HG03280 (cell line): ENCODE results near the gene STK32A.
"Not testable (repeated sequence)": the region's sequence is repeated elsewhere in the genome, so short reads cannot be mapped to it uniquely, and the experiment has no call there.

Source experiments
- ATAC-seq: cut with Tn5 transposase; IDR thresholded peaks from one replicate; pipeline ENCODE4 v1.9.1; 2021; ENCODE audit warnings: mild to moderate bottlenecking, moderate library complexity; ENCODE audit not compliant: unreplicated experiment

The STK32A gene

GRCh38 chr5:147234825-147235635 lies at the start of gene STK32A:
Gene STK32A (plus strand): TSS chr5:147235026. CDS start chr5:147239635, 4,609 bp downstream.
- ATAC-seq: no peak

GRCh38 chr5:147187099-147187540 lies 47.7 kb upstream of the STK32A start:
- no peak for ATAC-seq

DNA sequence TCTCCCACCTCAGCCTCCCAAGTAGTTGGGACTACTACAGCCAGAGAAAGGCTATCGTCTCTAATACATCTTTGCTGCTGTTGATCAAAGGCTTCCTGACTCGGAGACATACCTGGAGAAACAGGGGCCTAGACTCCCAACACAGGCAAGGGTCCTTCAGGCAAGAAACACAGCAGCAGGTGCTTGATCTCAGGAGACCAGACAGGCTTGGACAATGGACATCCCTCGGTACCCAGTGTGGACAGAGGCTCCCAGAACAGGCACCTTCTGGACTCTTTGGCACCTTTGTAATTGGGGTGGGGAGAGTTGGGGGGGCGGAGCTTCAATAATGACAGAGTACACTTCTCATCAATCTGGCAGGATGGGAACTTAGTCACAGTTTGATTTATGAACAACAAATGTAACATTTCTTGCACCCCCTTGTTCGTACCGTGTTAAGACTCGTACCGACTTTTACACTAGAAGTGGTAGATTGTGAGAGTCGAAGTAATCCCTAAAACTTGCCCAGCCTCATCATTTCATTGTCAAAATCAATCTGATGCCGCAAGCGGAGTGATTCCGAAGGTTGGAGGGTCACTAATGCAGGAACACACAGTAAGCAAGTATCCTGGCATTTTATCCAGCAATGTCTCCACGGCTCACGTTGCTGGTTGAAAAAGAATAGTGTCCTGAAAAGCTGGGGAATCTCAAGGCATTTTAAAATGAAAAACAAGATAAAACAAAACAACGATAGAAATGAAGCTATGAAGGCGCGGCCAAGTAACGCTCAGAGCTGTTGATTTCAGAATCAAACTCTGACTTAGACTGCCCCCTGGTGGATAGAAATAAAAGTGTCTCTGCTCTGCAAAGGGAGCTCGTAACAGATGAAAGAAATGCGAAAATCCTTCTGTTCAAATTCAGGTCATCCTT lies 46.4 kb upstream of the STK32A start:
- peak; percentile 72 for ATAC-seq

- no peak for ATAC-seq
Measured at GRCh38 chr5:147189109-147189424, 45.8 kb upstream of the STK32A start.

GRCh38 chr5:147190331-147190730 lies 44.5 kb upstream of the STK32A start:
- no peak for ATAC-seq

GRCh38 chr5:147193123-147193522 lies 41.7 kb upstream of the STK32A start:
- no peak for ATAC-seq

DNA sequence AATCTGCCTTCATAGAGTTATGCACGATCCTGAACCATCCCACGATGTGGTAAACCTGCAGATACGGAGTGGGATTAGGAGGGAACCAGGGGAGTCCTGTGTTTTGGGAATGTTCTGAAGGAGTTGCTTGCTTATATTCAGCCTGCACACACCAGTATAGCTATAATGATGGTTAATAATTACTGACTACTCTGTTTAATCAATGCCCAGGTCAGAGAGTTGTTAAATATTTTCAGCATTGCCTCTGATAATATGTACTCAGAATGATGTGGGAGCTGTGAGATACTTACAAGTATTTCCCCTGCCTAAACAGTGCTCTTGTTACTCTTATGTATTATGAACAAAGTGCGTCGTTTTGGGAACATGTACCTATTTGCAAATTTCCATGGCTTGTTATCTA lies 34.8 kb upstream of the STK32A start:
- no peak for ATAC-seq

DNA sequence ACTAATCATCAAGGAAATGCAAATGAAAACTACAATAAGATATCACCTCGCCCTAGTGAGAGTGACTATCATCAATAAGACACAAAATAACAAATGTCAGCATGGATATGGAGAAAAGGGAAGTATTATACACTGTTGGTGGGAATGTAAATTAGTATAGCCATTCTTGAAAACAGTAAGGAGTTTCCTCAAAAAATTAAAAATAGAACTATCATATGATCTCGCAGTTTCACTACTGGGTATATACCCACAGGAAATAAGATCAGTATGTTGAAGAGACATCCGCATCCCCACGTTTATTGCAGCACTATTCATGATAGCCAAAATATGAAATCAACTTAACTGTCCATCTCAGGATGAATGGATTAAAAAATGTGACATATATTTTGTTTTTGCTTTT lies 31.6 kb upstream of the STK32A start:
- ATAC-seq: no peak

GRCh38 chr5:147204576-147204975 lies 30.2 kb upstream of the STK32A start:
- no peak for ATAC-seq

DNA sequence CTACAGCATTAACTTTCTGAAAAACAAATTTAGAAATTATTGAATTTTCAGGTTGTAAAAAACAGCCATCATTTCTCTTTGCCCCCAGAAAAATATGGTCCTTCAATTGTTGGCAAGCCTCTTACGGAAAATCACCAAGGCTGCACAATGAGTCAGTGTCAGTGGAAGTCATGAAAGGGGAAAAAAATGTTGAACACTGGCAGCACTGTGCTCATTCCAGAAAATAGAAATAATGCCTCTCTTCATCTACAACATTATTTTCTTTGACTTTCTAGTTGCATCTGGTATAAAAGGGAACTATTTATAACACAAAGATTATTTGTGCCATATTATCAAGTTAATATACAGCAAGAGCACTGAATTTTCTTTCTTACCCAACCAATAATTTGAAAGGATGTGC lies 26.7 kb upstream of the STK32A start:
- ATAC-seq: no peak

- no peak for ATAC-seq
Measured at GRCh38 chr5:147216552-147217154, 18.2 kb upstream of the STK32A start.

DNA sequence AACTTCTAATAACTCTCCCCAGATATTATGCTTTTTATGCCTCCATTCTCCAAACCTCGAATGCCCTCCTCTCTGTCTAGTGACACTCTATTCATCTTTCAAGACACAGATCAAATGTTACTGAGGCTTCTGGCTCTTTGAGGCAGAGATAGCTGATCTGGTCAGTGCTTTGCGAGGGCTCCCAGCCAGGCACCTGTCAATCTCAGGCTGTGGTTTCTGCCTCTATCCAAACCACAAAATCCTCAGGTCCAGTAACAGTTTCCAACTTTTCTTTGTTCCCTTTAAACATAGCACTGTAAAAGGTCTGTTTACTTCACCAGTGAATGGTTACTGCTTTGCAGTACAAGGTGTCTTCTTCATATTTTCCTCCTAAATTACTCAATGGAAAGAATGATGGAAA lies 11.5 kb upstream of the STK32A start:
- ATAC-seq: no peak

DNA sequence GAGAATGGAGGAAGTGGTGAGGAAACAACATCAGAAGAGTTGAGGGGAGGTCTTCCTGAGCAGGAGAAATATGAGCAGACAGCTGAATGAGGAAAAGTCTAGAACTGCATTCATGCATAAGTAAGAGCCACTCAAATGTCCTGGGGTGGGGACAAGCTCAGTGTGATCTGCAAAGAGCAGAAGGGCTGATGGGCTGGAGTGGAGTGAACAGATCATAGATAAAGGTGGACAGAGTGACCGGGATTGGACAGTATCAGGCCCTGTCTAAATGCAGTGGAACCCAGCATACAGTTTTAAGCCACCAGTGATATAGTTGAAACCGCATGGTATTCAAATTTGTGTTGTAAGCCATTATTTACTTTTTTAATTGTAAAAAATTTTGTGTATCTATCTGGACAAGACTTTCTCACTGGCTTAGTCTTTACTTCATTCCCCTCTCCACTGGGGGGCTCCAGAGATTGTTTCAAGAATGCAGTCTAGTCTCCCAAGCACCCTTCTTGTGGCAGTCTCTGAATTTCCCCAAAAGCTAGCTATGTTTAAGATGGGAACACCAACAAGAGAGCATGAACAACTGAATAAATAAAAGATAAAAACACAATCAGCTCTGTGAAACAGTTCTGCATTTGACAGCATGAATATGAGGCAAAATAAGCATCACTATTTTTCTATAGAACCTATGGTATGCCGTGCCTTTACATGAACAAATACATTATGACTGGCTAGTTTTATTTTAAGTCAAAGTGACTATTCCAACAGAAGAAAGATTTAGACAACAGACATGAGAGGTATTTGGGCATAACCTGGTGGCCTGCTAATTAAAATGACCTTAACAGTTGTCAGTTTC lies 10.7 kb upstream of the STK32A start:
- no peak for ATAC-seq

GRCh38 chr5:147225938-147226337 lies 8.9 kb upstream of the STK32A start:
- no peak for ATAC-seq

DNA sequence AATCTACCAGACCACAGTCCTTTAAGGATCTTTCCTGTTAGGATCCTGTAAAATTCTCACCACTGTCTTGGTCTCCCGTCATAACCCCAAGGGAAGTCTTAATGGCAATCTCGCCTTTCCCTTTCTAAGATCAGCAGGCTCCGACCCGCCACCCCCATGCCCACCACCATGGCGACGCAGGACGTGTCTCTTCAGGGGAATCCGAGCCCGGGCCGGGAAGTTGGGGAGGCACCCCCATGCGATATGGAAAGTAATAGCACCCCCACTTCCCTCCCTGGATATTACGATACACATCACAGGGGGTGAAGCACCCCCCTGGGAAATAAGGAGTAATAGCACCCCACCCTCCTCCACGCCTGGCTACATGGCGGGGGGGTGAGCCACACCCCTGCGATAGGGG lies 8.3 kb upstream of the STK32A start:
- ATAC-seq: no peak

DNA sequence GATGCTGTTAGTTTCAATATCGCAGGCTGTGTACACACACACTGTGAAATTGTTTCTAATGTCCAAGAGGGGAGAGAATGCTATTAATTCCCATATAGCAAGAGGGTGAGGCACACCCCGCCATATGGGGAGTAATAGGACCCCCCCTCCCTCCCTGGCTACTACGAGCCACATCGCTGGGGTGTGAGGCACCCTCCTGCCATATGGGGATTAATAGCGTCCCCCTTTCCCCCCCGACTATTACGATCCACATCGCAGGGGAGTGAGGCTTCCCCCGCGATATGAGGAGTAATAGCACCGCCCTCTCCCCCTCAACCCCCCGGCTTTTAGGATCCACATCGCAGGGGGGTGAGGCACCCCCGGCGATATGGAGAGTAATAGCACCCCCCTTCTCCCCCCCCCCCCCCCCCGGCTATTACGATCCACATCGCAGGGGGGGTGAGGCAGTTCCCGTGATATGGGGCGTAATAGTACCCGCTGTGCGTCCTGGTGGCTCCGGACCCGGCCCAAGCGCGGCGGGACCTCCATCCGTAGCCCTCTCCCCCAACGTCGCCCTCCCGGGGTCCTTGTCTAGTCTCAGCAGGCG lies 494 bp upstream of the STK32A start:
- ATAC-seq: no peak

- ATAC-seq: no peak
Measured at GRCh38 chr5:147240266-147240985, 5.6 kb downstream of the STK32A start.

- ATAC-seq: not testable (repeated sequence)
Measured at GRCh38 chr5:147243238-147243637, 8.4 kb downstream of the STK32A start.

DNA sequence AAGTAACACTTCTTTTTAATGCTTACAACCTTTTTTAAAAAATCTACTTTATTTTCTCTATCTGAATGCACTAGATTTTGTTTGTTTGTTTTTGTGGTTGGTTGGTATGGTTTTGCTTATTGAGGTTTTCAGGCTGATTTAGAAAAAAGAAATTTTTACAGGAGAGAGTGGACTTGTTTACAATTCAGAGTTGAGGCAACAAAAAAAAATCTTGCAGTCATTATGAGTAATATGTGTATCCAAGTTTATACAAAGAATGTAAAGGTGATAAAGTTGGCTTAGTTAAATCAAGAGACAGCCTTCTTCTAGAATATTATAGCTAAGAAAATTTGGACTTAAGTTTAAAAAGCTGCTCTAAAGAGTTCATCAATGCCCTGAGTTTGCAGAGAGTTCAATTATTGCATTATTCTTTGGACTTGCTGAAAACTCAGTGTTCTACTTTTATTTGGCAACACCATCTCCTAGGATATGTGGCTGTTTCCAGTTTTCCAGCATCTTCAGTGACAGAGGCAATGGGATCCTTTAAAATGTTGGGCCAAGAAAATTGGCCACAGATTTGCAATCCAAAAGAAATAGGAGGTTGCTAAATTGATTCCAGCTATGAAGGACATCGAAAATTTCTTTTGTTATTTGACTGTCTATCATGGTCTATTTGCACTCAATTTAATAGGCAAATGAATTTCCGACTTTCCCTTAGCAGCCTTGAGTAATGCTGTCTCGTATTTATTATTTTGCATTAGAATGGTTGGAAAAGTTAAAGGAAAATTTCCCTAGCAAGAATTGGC lies 10.7 kb downstream of the STK32A start:
- ATAC-seq: no peak
